IPS-15b (cell line): Measurements from ENCODE around the gene PCCA.
A peak's percentile ranks its signal among the peaks of the same experiment; 100 is the strongest.

ENCODE experiments used
- H3K27me3 ChIP-seq: one replicate; pipeline ENCODE4 v1.6.1; 2013; ENCODE audit warnings: low read length; ENCODE audit not compliant: control insufficient read depth, insufficient read depth
- H3K36me3 ChIP-seq: one replicate; pipeline ENCODE4 v1.6.1; 2013; ENCODE audit warnings: low read length; ENCODE audit not compliant: control insufficient read depth, insufficient read depth
- H3K4me1 ChIP-seq: one replicate; pipeline ENCODE4 v1.6.1; 2013; ENCODE audit warnings: mild to moderate bottlenecking, low read length; ENCODE audit not compliant: control insufficient read depth, insufficient read depth
- H3K4me3 ChIP-seq: one replicate; pipeline ENCODE4 v1.5.1; 2013; ENCODE audit warnings: low read depth, low read length
- H3K9ac ChIP-seq: one replicate; pipeline ENCODE4 v1.6.1; 2013; ENCODE audit warnings: low read depth, mild to moderate bottlenecking, low read length
- H3K9me3 ChIP-seq: one replicate; pipeline ENCODE4 v1.6.1; 2013; ENCODE audit warnings: mild to moderate bottlenecking, low read length; ENCODE audit not compliant: control insufficient read depth, insufficient read depth

Gene PCCA

DNA sequence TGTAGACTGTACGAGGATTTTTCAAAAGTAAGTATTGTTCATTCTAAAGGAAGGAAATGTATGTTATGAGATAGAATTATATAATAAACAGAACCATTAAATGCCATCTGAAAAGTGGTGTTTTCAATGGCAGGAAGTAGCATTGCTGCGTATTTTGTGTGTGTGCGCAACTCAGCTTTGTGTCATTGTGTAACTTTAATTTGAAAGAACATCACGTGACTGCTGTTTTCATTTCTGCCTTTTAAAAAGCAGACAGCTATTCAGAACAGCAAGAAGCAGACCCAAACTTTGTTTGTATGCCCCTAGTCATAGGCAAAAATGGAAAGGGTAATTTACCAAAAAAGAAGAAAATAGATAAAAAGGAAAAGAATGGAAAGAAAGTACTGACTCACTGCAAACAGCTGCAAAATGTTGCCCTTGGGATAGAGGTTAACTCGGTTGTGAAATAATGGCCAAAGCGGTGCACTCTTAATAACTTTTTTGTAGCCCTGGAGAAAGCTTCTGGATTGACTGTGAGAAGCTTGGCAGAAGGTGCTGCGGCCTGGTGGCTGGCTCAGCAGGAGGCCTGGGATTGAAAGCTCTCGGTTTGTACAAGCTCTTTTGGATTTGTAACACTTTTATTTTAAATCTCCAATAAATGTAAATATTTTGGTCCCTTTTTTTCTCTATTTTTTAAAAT, 402.4 kb downstream of the PCCA start:
- Histone ChIP-seq H3K36me3 (no peaks in the 10 kb centered on the region), H3K4me1 (peaks cover 18% of the 10 kb centered on the region), H3K4me3 (no peak overlapping the region), H3K9me3 (no peaks in the 10 kb centered on the region), H3K27me3 (no peaks in the 10 kb centered on the region), H3K9ac (no peak overlapping the region)

DNA sequence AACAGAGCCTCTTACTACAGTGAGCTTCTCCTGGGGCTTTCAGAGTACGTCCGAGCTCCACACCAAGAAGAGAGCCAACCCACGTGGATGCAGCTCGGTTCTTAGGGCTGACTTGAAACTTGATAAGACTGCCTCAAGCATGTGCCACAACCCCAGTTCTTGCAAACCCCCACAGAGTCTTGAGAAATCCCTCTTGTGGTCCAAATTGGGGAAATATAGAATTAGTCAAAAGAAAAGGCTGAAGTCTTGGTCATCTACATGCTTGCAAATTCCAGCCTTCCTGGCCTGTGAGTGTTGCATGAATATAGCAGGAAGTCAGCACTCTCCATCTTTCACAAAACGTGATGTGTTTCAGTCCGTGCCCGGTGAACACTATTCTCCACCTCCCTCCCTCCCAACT, 404.5 kb downstream of the PCCA start:
- no peaks in the 10 kb centered on the region for H3K36me3 ChIP-seq
- no peaks in the 10 kb centered on the region for H3K27me3 ChIP-seq
- peaks cover 15% of the 10 kb centered on the region for H3K4me1 ChIP-seq
- H3K9ac ChIP-seq: no peak overlapping the region
- no peaks in the 10 kb centered on the region for H3K9me3 ChIP-seq
- no peak overlapping the region for H3K4me3 ChIP-seq

DNA sequence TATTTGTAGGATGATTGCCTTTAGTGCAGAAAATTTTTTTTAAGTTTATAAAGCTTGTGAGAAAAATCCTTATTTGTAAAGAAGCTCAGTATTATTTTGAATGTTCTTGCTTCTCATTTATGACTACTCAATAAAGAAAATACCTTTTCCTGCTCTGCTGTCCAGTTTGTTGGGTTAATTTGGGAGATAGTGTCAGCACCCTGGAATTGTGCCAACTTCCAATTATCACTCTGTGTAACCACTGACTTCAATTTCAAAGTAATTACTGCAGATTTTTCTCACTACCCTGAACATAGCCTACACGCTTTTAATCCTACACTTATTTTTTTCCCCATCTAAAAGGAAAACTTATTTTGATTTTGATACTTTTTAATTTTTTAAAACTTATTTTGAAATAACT, 406.6 kb downstream of the PCCA start:
- no peaks in the 10 kb centered on the region for H3K9me3 ChIP-seq
- H3K36me3 ChIP-seq: no peaks in the 10 kb centered on the region
- no peak overlapping the region for H3K9ac ChIP-seq
- H3K4me1 ChIP-seq: peaks cover 9% of the 10 kb centered on the region
- no peaks in the 10 kb centered on the region for H3K27me3 ChIP-seq
- H3K4me3 ChIP-seq: no peak overlapping the region

- no peak overlapping the region for H3K4me3 ChIP-seq
- no peaks in the 10 kb centered on the region for H3K27me3 ChIP-seq
- no peak overlapping the region for H3K9ac ChIP-seq
- H3K36me3 ChIP-seq: no peaks in the 10 kb centered on the region
- H3K9me3 ChIP-seq: no peaks in the 10 kb centered on the region
- no peaks in the 10 kb centered on the region for H3K4me1 ChIP-seq
Observed at GRCh38 chr13:100497389-100497788, 408.5 kb downstream of the PCCA start.

- Histone ChIP-seq H3K27me3 (no peaks in the 10 kb centered on the region), H3K9me3 (no peaks in the 10 kb centered on the region), H3K36me3 (no peaks in the 10 kb centered on the region), H3K9ac (no peak overlapping the region), H3K4me3 (no peak overlapping the region), H3K4me1 (no peaks in the 10 kb centered on the region)
Observed at GRCh38 chr13:100502446-100502845, 413.6 kb downstream of the PCCA start.

- H3K27me3 ChIP-seq: no peaks in the 10 kb centered on the region
- H3K9me3 ChIP-seq: no peaks in the 10 kb centered on the region
- H3K4me3 ChIP-seq: no peak overlapping the region
- no peaks in the 10 kb centered on the region for H3K36me3 ChIP-seq
- H3K9ac ChIP-seq: no peak overlapping the region
- H3K4me1 ChIP-seq: peaks cover 7% of the 10 kb centered on the region
Observed at GRCh38 chr13:100503622-100504021, 414.7 kb downstream of the PCCA start.

DNA sequence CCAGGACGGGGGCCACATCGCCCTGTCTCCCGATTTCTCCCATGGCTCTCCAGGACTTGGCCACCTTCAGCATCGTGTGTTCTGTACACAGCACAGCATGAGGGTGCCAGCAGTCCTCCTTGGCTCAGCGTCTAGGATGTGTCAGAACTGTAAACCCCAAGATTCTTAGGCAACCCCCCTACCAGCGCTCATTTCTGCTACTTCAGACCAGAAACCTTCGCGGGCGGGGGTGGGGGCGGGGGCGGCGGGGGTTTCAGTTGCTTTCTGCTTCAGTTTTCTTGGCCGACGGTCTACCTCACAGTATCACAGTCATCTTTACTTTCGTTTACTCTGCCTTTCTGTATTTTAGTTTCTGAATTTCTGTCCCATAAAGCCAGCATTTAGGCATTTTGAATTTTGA, 417.3 kb downstream of the PCCA start:
- Histone ChIP-seq H3K4me3 (no peak overlapping the region), H3K36me3 (no peaks in the 10 kb centered on the region), H3K4me1 (peaks cover 27% of the 10 kb centered on the region), H3K9me3 (no peaks in the 10 kb centered on the region), H3K27me3 (no peaks in the 10 kb centered on the region), H3K9ac (no peak overlapping the region)

DNA sequence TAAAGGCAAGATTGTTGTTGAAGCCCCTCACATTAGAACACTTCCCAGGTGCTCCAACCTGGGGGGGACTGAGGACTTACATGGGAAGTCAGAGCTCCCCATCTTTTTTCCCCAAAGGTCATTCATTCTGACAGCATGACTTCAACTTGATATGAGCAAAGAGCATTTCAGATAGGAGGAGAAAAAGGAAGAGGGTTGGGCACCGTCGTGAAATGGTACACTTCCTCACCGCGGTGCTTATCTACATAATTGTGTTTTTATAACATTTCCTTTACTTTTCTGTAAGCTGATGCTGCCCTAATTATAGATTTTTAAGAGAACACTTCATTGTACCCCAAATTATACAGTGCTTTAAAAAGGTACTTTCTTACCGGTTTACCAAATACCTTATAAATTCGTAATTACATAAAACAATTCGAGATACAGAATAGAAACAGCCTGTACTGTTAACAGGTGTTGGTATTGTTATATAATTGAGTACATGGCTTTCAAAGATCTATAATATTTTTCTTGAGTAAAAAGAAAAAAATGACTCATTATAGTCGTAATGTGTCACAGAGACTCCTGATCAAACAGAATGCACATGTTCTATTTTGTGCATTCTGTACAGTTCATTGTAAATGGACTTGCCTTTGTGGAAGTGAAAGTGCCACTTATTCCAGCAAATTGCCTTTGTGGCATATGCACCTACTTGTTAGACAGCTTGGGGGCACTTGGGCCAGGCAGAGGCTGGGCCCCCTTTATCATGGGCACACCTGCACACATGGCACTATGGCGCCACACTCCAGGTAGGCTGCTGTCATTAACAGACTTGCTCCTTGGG, 417.9 kb downstream of the PCCA start:
- Histone ChIP-seq H3K4me1 (peaks cover 34% of the 10 kb centered on the region), H3K9me3 (no peaks in the 10 kb centered on the region), H3K27me3 (no peaks in the 10 kb centered on the region), H3K4me3 (no peak overlapping the region), H3K9ac (no peak overlapping the region), H3K36me3 (no peaks in the 10 kb centered on the region)

- H3K36me3 ChIP-seq: no peaks in the 10 kb centered on the region
- H3K9ac ChIP-seq: no peak overlapping the region
- peaks cover 37% of the 10 kb centered on the region for H3K4me1 ChIP-seq
- no peaks in the 10 kb centered on the region for H3K9me3 ChIP-seq
- H3K27me3 ChIP-seq: no peaks in the 10 kb centered on the region
- no peak overlapping the region for H3K4me3 ChIP-seq
Observed at GRCh38 chr13:100508455-100508854, 419.6 kb downstream of the PCCA start.

DNA sequence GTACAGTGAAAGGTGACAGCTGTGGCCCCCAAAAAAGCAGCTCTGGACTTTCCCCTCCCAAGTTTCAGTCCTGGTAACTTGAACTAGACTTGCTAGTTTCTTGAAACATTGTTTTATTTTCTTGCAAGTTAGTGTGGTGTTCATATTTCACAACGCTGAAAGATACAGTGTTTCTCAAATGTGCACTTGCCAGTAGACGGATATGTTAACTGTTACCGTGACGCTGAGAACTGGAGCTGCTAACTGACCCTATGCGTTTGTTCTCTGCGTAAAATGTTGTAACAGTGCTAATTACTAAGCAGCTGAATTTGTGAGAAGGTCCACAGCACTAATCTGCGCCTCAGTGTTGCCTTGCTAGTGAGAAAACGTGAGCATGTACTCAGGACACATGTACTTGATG, 420.1 kb downstream of the PCCA start:
- Histone ChIP-seq H3K4me3 (no peak overlapping the region), H3K4me1 (peaks cover 38% of the 10 kb centered on the region), H3K9me3 (no peaks in the 10 kb centered on the region), H3K27me3 (no peaks in the 10 kb centered on the region), H3K9ac (no peak overlapping the region), H3K36me3 (no peaks in the 10 kb centered on the region)

- Histone ChIP-seq H3K4me3 (peak overlapping the region; percentile 5), H3K9me3 (no peaks in the 10 kb centered on the region), H3K36me3 (no peaks in the 10 kb centered on the region), H3K9ac (peak overlapping the region; percentile 12), H3K27me3 (no peaks in the 10 kb centered on the region), H3K4me1 (peaks cover 45% of the 10 kb centered on the region)
Observed at GRCh38 chr13:100510208-100510957, 421.5 kb downstream of the PCCA start.
